Sigmoid colon (tissue), 4 donors: ENCODE measurements around the gene AP1S2.

Source experiments
- CTCF ChIP-seq, 4 experiments: fragments of 450-650 bp in 3 of 4; fragments of 200-600 bp in 1 of 4; IDR thresholded peaks; one replicate each; pipeline ENCODE4 v1.5.1; 2016 to 2019; ENCODE audit warnings: antibody characterized with exemption in 4 of 4, mild to moderate bottlenecking in 3 of 4, moderate library complexity in 2 of 4
- EP300 ChIP-seq, 4 donors: sonication (generic); formaldehyde crosslinking; IDR thresholded peaks; one replicate each; pipeline ENCODE4 v1.6.1; 2017; ENCODE audit warnings: antibody characterized with exemption in 4 of 4
- POLR2A ChIP-seq, 2 donors: fragments of 450-650 bp; IDR thresholded peaks; one replicate each; pipeline ENCODE4 v1.6.1; 2016; ENCODE audit warnings: antibody characterized with exemption in 2 of 2, mild to moderate bottlenecking in 2 of 2, moderate library complexity in 2 of 2
- POLR2AphosphoS5 ChIP-seq, 4 donors: sonication (generic); formaldehyde crosslinking; IDR thresholded peaks; one replicate each; pipeline ENCODE4 v1.6.1; 2017; ENCODE audit warnings: antibody characterized with exemption in 4 of 4

- TF ChIP-seq CTCF (IDR thresholded peaks at IDR 0.05) = no peak
- TF ChIP-seq POLR2A (IDR thresholded peaks at IDR 0.05) = no peak
- TF ChIP-seq POLR2AphosphoS5 (IDR thresholded peaks at IDR 0.05) = no peak
- TF ChIP-seq EP300 (IDR thresholded peaks at IDR 0.05) = no peak
These were observed 28.9 kb upstream of the AP1S2 start for GRCh38 chrX:15883540-15883863.
